ENCODE measurements around the gene H2BK1. TPM values are rescaled to one million over a fixed set of nuclear protein-coding genes. Genes with fewer than 3 reads are reported as not detected.

Gene H2BK1
- total RNA-seq, 2 donors from 2014 or later = not detected

DNA sequence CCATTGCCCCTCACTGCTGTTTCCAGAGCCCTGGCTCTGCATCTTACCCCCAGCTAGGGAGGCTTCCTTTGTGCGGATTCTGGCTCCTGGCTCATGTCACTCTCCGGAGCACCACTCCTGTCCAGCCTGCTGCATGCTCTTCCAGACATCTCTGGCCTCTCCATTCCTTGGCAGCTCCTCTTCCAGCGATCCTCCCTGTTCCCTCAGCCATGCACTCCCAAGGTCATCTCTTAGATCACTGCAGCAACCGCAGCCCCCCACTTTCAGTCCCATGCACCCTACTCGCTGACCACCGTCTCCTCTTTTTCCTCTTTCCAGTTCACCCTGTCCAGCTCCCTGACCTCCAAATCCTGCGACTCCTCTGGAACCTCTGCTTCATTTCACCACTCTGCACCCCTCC, 45.1 kb upstream of the H2BK1 start:
- Mint-ChIP-seq H3K9me3 (peaks cover 7% of the 10 kb centered on the region), H3K36me3 (ENCODE audit: low read depth) (peaks cover 10% of the 10 kb centered on the region), H3K27me3 (ENCODE audit: insufficient read depth) (peaks cover 70% of the 10 kb centered on the region), H3K4me1 (peaks cover 26% of the 10 kb centered on the region), H3K27ac (no peak overlapping the region), H3K4me3 (no peak overlapping the region)
- 81 to 92% methylated on average over 7 of the region's 7 CpGs for WGBS, 2 experiments (ENCODE audit: insufficient coverage in 1 of 2, insufficient read length in 1 of 2)
- H3K4me3 ChIP-seq (ENCODE audit: low read length) = no peak overlapping the region
- peaks cover 4% of the 10 kb centered on the region for H3K9me3 ChIP-seq (ENCODE audit: control insufficient read depth, low read length)
- no peak overlapping the region for H3K9ac ChIP-seq (ENCODE audit: extremely low read depth, low read length, poor library complexity, severe bottlenecking)
- DNase-seq = no peak
- TF ChIP-seq, protein P1, sequence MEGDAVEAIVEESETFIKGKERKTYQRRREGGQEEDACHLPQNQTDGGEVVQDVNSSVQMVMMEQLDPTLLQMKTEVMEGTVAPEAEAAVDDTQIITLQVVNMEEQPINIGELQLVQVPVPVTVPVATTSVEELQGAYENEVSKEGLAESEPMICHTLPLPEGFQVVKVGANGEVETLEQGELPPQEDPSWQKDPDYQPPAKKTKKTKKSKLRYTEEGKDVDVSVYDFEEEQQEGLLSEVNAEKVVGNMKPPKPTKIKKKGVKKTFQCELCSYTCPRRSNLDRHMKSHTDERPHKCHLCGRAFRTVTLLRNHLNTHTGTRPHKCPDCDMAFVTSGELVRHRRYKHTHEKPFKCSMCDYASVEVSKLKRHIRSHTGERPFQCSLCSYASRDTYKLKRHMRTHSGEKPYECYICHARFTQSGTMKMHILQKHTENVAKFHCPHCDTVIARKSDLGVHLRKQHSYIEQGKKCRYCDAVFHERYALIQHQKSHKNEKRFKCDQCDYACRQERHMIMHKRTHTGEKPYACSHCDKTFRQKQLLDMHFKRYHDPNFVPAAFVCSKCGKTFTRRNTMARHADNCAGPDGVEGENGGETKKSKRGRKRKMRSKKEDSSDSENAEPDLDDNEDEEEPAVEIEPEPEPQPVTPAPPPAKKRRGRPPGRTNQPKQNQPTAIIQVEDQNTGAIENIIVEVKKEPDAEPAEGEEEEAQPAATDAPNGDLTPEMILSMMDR (conservative IDR thresholded peaks at IDR 0.05) = no peak
- H3K4me1 ChIP-seq (ENCODE audit: control insufficient read depth, insufficient read depth, low read length) = peaks cover 15% of the 10 kb centered on the region
- H3K27ac ChIP-seq (ENCODE audit: low read depth, low read length) = no peak overlapping the region
- no peaks in the 10 kb centered on the region for H3K27me3 ChIP-seq (ENCODE audit: control insufficient read depth, insufficient read depth, low read length, poor library complexity, severe bottlenecking)
- H3K36me3 ChIP-seq (ENCODE audit: control insufficient read depth, insufficient read depth, low read length) = no peaks in the 10 kb centered on the region

GRCh38 chr7:151254851-151255250, 44.6 kb upstream of the H2BK1 start:
- Mint-ChIP-seq H3K4me1 (peaks cover 26% of the 10 kb centered on the region), H3K9me3 (peaks cover 7% of the 10 kb centered on the region), H3K27ac (no peak overlapping the region), H3K4me3 (no peak overlapping the region), H3K36me3 (ENCODE audit: low read depth) (peaks cover 10% of the 10 kb centered on the region), H3K27me3 (ENCODE audit: insufficient read depth) (peaks cover 73% of the 10 kb centered on the region)
- 91 to 94% methylated on average over 8 to 11 of the region's 11 CpGs for WGBS, 2 experiments (ENCODE audit: insufficient coverage in 1 of 2, insufficient read length in 1 of 2)
- Histone ChIP-seq H3K4me1 (ENCODE audit: control insufficient read depth, insufficient read depth, low read length) (peaks cover 21% of the 10 kb centered on the region), H3K4me3 (ENCODE audit: low read length) (no peak overlapping the region), H3K36me3 (ENCODE audit: control insufficient read depth, insufficient read depth, low read length) (no peaks in the 10 kb centered on the region), H3K27me3 (ENCODE audit: control insufficient read depth, insufficient read depth, low read length, poor library complexity, severe bottlenecking) (no peaks in the 10 kb centered on the region), H3K9ac (ENCODE audit: extremely low read depth, low read length, poor library complexity, severe bottlenecking) (no peak overlapping the region), H3K27ac (ENCODE audit: low read depth, low read length) (no peak overlapping the region), H3K9me3 (ENCODE audit: control insufficient read depth, low read length) (peaks cover 4% of the 10 kb centered on the region)
- TF ChIP-seq, protein P1 (conservative IDR thresholded peaks at IDR 0.05) = no peak
- DNase-seq = no peak

GRCh38 chr7:151254316-151254715, 44.0 kb upstream of the H2BK1 start:
- peaks cover 22% of the 10 kb centered on the region for H3K4me1 ChIP-seq (ENCODE audit: control insufficient read depth, insufficient read depth, low read length)
- peaks cover 2% of the 10 kb centered on the region for H3K9me3 ChIP-seq (ENCODE audit: control insufficient read depth, low read length)
- Mint-ChIP-seq H3K4me3 (no peak overlapping the region), H3K36me3 (ENCODE audit: low read depth) (peaks cover 10% of the 10 kb centered on the region), H3K9me3 (peaks cover 4% of the 10 kb centered on the region), H3K27me3 (ENCODE audit: insufficient read depth) (peaks cover 73% of the 10 kb centered on the region), H3K27ac (no peak overlapping the region), H3K4me1 (peaks cover 29% of the 10 kb centered on the region)
- H3K9ac ChIP-seq (ENCODE audit: extremely low read depth, low read length, poor library complexity, severe bottlenecking) = no peak overlapping the region
- H3K27me3 ChIP-seq (ENCODE audit: control insufficient read depth, insufficient read depth, low read length, poor library complexity, severe bottlenecking) = no peaks in the 10 kb centered on the region
- H3K36me3 ChIP-seq (ENCODE audit: control insufficient read depth, insufficient read depth, low read length) = no peaks in the 10 kb centered on the region
- H3K27ac ChIP-seq (ENCODE audit: low read depth, low read length) = no peak overlapping the region
- TF ChIP-seq, protein P1 (conservative IDR thresholded peaks at IDR 0.05) = no peak
- 91 to 94% methylated on average over 4 to 7 of the region's 7 CpGs for WGBS, 2 experiments (ENCODE audit: insufficient coverage in 1 of 2, insufficient read length in 1 of 2)
- no peak overlapping the region for H3K4me3 ChIP-seq (ENCODE audit: low read length)
- no peak for DNase-seq

Measured in endodermal cell (in vitro differentiated cells).